AG09319 (cell line): ENCODE measurements around the gene MRAP.

Experiments
- DNase-seq: peaks from one replicate; pipeline ENCODE4 v3.0.0-alpha.2; 2010; ENCODE audit warnings: low read depth; ENCODE audit errors: extremely low read depth
- CTCF ChIP-seq: IDR thresholded peaks from 2 replicates; pipeline ENCODE4 v1.5.1; 2011; ENCODE audit warnings: low read depth, mild to moderate bottlenecking, inconsistent platforms, low read length, moderate library complexity

The MRAP gene

GRCh38 chr21:32298658-32299081 lies at the start of gene MRAP:
Gene MRAP, plus strand, starts transcription at chr21:32298855. Its CDS starts 117 bp downstream, at chr21:32298972.
- TF ChIP-seq CTCF = no peak
- DNase-seq = no peak

DNA sequence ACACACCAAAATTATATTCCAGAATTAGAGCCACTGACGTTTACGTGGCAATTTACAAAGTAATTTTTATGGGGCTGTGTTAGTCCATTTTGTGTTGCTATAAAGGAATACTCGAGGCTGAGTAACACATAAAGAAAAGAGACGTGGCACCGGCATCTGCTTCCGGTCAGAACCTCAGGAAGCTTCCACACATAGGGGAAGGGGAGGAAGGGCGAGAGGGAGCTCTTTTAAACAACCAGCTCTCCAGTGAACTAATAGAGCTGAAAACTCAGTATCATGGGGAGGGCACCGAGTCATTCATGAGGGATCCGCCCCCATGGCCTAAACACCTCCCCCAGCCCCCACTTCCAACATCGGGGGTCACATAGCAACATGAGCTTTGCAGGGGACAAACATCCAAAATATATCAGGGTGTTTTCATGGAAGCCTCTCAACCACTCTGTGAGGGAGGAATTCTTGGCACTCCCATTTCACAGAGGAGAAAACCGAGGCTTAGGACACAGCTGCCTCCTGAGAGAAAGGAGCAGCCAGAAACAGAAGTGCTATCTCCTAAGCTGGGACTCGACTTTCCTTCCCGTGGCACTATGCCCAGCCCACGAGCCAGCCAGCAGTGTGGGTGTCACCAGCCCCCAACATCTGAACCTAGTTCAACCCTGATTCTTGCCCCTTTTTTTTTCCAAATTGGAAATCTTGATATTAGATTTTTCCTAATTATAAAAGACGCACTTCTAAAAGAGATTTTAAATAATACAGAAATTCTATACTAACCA lies 49.0 kb upstream of the MRAP start:
- TF ChIP-seq CTCF = no peak
- DNase-seq = no peak

GRCh38 chr21:32252136-32252535 lies 46.5 kb upstream of the MRAP start:
- TF ChIP-seq CTCF = no peak
- DNase-seq = no peak

DNA sequence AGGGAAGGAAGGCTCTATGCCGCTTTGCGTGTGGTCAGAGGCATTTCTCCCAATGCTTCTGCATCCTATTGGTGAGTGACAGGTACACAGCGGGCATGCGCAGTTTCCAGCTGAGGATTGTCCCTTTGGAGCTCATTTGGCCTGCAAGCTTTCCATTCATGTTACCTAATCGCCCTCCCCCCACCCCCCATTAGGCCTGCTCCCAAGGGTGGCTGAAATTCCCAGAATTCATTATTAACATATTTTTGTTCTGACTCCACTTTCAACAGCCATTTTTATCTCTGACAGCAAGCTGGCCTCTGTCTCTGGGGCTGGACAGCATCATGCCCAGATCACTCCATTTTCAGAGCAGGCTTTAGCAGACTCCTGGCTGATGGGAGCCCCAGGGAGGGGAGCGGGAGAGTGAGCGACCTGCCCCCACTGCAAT lies 45.4 kb upstream of the MRAP start:
- TF ChIP-seq CTCF = no peak
- no peak for DNase-seq

DNA sequence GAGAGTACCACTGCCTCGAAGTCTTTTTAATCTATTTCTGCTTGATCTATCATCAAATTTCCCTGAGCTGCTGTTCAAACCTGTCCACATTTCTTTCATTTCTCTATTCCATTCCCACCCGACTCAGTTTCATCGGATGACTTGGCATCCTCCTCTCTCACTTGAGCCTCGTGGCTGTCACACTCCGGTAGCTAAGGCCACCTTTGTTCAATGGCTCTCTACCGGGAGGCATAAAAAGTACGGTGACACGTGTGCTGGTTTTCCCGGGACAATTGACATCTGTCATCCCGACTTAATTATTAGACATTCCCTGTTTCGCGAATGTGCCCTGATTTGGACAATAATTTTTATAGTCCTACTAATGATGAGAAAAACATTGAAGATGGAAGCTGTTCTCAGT lies 42.4 kb upstream of the MRAP start:
- TF ChIP-seq CTCF = no peak
- DNase-seq = no peak

DNA sequence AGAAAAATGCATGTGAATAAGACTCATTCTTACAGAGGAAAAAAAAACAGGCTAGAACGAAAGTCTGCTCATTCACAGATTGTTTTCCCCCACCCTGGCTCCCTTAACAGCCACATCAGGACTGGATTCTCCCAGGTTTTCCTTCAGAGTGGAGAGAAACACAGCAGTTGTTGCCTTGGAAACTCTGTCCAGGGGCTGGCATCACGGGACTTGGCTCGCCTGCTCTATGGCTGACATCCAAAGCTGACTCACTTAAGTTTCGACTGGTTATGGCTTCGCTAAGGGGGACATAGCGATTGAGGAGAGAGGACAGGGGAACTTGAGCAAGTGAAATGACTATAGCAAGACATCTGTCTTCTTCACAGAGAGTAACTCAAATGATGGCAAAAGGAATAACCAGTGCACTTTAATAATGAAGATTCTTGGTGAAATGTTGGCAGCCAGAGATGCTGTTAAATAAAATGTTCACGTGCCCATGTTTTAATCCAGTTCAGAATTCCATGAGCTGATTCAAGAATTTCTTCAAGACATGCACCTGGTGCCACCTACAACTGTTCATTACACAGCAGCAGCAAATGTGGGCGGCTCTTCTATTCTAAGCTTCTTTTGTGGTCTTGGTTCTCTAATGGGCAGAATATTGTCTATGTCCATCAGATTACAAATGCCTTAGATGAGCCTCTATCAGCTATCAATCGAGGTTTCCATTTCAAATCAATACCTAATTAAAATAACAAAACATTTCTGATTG lies 41.6 kb upstream of the MRAP start:
- DNase-seq = peak; percentile 67
- TF ChIP-seq CTCF = no peak
